ENCODE results near the gene ACKR2. TPM values are rescaled to one million over a fixed set of nuclear protein-coding genes. Genes with fewer than 3 reads are reported as not detected.
A peak's percentile ranks its signal among the peaks of the same experiment; 100 is the strongest.

The ACKR2 gene
- total and polyA plus RNA-seq, 2 of the 13 experiments (the other 11 are each of a cell fraction or from before 2014, with no cell fraction given), result 1.1 to 1.9 TPM

- TF ChIP-seq, protein P1, sequence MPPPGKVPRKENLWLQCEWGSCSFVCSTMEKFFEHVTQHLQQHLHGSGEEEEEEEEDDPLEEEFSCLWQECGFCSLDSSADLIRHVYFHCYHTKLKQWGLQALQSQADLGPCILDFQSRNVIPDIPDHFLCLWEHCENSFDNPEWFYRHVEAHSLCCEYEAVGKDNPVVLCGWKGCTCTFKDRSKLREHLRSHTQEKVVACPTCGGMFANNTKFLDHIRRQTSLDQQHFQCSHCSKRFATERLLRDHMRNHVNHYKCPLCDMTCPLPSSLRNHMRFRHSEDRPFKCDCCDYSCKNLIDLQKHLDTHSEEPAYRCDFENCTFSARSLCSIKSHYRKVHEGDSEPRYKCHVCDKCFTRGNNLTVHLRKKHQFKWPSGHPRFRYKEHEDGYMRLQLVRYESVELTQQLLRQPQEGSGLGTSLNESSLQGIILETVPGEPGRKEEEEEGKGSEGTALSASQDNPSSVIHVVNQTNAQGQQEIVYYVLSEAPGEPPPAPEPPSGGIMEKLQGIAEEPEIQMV (CRISPR knock-in tag; IDR thresholded peaks at IDR 0.05; ENCODE audit: low read depth), result no peak
- TF ChIP-seq ZNF652 (CRISPR knock-in tag; IDR thresholded peaks at IDR 0.05; ENCODE audit: borderline replicate concordance, low read depth) (no peak), ERF (CRISPR knock-in tag; IDR thresholded peaks at IDR 0.05) (0 out of 2 replicates have a peak, but pooled peaks have one; percentile 44), ZFP90 (CRISPR knock-in tag; IDR thresholded peaks at IDR 0.05; ENCODE audit: borderline replicate concordance) (no peak; the same call in none of the 2 replicates), NFYC (CRISPR knock-in tag; IDR thresholded peaks at IDR 0.05) (peak; percentile 92), CEBPG (CRISPR knock-in tag; IDR thresholded peaks at IDR 0.05) (no peak), ZFP62 (CRISPR knock-in tag; IDR thresholded peaks at IDR 0.05) (no peak), TEAD2 (CRISPR knock-in tag; IDR thresholded peaks at IDR 0.05) (no peak), ISL2 (CRISPR knock-in tag; IDR thresholded peaks at IDR 0.05) (peak; percentile 60; the same call in 1 of the 2 replicates), ZNF230 (CRISPR knock-in tag; IDR thresholded peaks at IDR 0.05) (no peak; the same call in 1 of the 2 replicates), ATM (IDR thresholded peaks at IDR 0.05; ENCODE audit: borderline replicate concordance) (no peak), ZBTB33 (CRISPR knock-in tag; IDR thresholded peaks at IDR 0.05) (no peak), SMC3 (IDR thresholded peaks at IDR 0.05; ENCODE audit: low read length) (no peak), ZBTB4 (CRISPR knock-in tag; IDR thresholded peaks at IDR 0.05; ENCODE audit: borderline replicate concordance) (peak; percentile 39; the same call in 1 of the 2 replicates), ZFYVE20 (CRISPR knock-in tag; IDR thresholded peaks at IDR 0.05; ENCODE audit: borderline replicate concordance, low read depth) (no peak), CBX5 (CRISPR knock-in tag; IDR thresholded peaks at IDR 0.05; ENCODE audit: borderline replicate concordance) (no peak), MIER2 (CRISPR knock-in tag; IDR thresholded peaks at IDR 0.05) (no peak), ONECUT2 (CRISPR knock-in tag; IDR thresholded peaks at IDR 0.05) (no peak), ZNF317 (CRISPR knock-in tag; IDR thresholded peaks at IDR 0.05) (peak; percentile 60), ZNF136 (CRISPR knock-in tag; IDR thresholded peaks at IDR 0.05; ENCODE audit: low read depth) (peak; percentile 80; the same call in 1 of the 2 replicates), ZNF343 (CRISPR knock-in tag; IDR thresholded peaks at IDR 0.05) (no peak), TFE3 (CRISPR knock-in tag; IDR thresholded peaks at IDR 0.05) (0 out of 2 replicates have a peak, but pooled peaks have one; percentile 12), PHF20 (CRISPR knock-in tag; IDR thresholded peaks at IDR 0.05) (peak; percentile 36; the same call in 1 of the 2 replicates), ZKSCAN1 (IDR thresholded peaks at IDR 0.05; ENCODE audit: low read length) (no peak)
Observed at GRCh38 chr3:42804106-42804830, 5.0 kb upstream of the ACKR2 start, which contains the start of gene HIGD1A (continued).
